Thymus (tissue), 11 donors: ENCODE data around the gene ADAMTS15. TPM values are rescaled to one million over a fixed set of nuclear protein-coding genes. Genes with fewer than 3 reads are reported as not detected.

ENCODE experiments used
- DNase-seq, 9 donors: peaks; one replicate each; pipeline ENCODE4 v3.0.0-alpha.2; 2013; ENCODE audit warnings: low spot score in 9 of 9, low read depth in 6 of 9, missing footprints in 1 of 9
- H3K27ac ChIP-seq, 2 donors: one replicate each; pipeline ENCODE4 v1.5.1; 2013; ENCODE audit warnings: control low read depth in 1 of 2, low read depth in 1 of 2, low read length in 1 of 2, mild to moderate bottlenecking in 1 of 2, moderate library complexity in 1 of 2
- H3K27me3 ChIP-seq, 2 donors: one replicate each; pipeline ENCODE4 v1.5.1; 2013; ENCODE audit warnings: low read length in 1 of 2; ENCODE audit not compliant: control insufficient read depth in 2 of 2, insufficient read depth in 1 of 2
- H3K36me3 ChIP-seq, 2 donors: one replicate each; pipeline ENCODE4 v1.5.1; 2013; ENCODE audit warnings: low read length in 1 of 2, mild to moderate bottlenecking in 1 of 2, moderate library complexity in 1 of 2; ENCODE audit not compliant: control insufficient read depth in 2 of 2, insufficient read depth in 2 of 2
- H3K4me1 ChIP-seq, 2 donors: one replicate each; pipeline ENCODE4 v1.5.1; 2013; ENCODE audit warnings: low read length in 2 of 2; ENCODE audit not compliant: control insufficient read depth in 2 of 2, insufficient read depth in 2 of 2
- H3K4me3 ChIP-seq, 2 donors: one replicate each; pipeline ENCODE4 v1.5.1; 2013; ENCODE audit warnings: low read length in 2 of 2, control low read depth in 1 of 2, mild to moderate bottlenecking in 1 of 2
- H3K9me3 ChIP-seq, 2 donors: one replicate each; pipeline ENCODE4 v1.5.1; 2013; ENCODE audit warnings: low read length in 1 of 2, mild to moderate bottlenecking in 1 of 2; ENCODE audit not compliant: control insufficient read depth in 2 of 2, insufficient read depth in 1 of 2
- WGBS: extraction: QIAGEN DNeasy Blood & Tissue Kit; methylation state at CpG from one replicate; pipeline ENCODE4 v1.1.7; 2013; 5-methylcytosine and 5-hydroxymethylcytosine counted together
- polyA plus RNA-seq: library from polyadenylated mRNA; stranded (reverse); fragments of 200-250 nt; gene quantifications from one replicate; pipeline ENCODE4 v1.2.3, GENCODE V29; 2013
- total RNA-seq: library from RNA; stranded (reverse); fragments of 120-200 nt; gene quantifications from one replicate; pipeline ENCODE4 v1.2.4, GENCODE V29; 2013
- donor health status: healthy.

The ADAMTS15 gene
- total and polyA plus RNA-seq, 2 donors = 1.8 to 2.8 TPM

DNA sequence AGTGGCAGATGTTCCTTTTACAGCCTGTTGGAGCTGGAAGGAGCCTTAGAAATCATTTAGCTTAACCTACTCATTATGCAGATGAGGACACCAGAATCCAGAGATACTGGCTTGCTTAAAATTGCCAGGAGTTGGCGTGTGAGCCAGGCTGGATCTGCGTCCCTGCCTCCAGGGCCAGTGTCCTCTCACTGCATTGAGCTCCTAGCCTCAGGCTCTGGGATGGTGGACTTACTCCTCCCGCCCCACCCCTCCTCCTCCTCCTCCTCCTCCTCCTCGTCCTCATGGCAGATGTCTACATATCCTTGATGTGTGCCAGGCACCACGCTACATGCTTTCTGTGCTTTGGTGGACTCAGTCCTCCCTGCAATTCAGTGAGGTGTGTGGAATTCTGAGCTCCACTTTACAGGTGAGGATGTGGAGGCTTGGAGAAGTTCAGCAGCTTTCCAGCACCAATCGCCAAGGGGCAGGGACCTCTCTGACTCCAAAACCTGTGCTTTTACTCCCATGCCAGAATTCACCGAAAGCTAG is 24.1 kb downstream of the ADAMTS15 start:
- no peaks in the 10 kb centered on the region for H3K27me3 ChIP-seq

DNA sequence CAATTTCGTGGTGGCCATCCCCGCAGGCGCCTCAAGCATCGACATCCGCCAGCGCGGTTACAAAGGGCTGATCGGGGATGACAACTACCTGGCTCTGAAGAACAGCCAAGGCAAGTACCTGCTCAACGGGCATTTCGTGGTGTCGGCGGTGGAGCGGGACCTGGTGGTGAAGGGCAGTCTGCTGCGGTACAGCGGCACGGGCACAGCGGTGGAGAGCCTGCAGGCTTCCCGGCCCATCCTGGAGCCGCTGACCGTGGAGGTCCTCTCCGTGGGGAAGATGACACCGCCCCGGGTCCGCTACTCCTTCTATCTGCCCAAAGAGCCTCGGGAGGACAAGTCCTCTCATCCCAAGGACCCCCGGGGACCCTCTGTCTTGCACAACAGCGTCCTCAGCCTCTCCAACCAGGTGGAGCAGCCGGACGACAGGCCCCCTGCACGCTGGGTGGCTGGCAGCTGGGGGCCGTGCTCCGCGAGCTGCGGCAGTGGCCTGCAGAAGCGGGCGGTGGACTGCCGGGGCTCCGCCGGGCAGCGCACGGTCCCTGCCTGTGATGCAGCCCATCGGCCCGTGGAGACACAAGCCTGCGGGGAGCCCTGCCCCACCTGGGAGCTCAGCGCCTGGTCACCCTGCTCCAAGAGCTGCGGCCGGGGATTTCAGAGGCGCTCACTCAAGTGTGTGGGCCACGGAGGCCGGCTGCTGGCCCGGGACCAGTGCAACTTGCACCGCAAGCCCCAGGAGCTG is 24.8 kb downstream of the ADAMTS15 start:
- WGBS = 98% methylated on average over 52 of the region's 52 CpGs
- no peaks in the 10 kb centered on the region for H3K36me3 ChIP-seq
- no peak overlapping the region for H3K27ac ChIP-seq
- no peaks in the 10 kb centered on the region for H3K27me3 ChIP-seq
- H3K9me3 ChIP-seq = no peaks in the 10 kb centered on the region
- no peak overlapping the region for H3K4me3 ChIP-seq
- DNase-seq = no peak
- H3K4me1 ChIP-seq = no peaks in the 10 kb centered on the region

More for the DNA sequence above, 24.1 kb downstream of the ADAMTS15 start:
- Histone ChIP-seq H3K4me1 (no peaks in the 10 kb centered on the region), H3K9me3 (no peaks in the 10 kb centered on the region), H3K4me3 (no peak overlapping the region), H3K36me3 (no peaks in the 10 kb centered on the region), H3K27ac (no peak overlapping the region)
- no peak for DNase-seq
- WGBS = 96% methylated on average over 7 of the region's 7 CpGs

DNA sequence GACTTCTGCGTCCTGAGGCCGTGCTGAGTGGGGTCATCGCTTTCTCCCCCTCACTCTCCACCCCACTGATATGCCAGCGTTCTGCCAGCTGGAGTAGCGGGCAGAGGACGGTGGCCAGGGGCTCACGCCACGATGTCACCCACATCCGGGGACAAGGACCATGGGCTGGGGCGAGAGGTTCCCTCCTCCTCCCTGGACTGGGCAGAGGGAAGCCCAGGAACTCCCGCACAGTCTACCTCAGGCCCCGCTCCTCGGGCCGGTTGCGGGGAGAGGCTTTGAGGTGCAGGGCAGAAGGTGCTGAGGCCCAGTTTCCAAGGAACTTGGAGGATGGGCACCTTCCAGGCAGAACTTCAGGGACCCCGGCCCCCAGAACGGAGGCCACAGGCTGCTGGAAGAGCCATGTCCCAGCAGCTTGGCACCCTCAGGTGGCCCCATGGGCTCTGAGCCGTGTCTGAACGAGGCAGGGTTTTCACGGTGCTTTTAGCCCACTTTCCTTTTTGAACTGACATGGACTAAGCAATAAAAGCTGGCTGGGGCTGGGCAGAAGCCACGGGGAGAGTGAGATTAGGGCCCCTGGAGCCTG is 25.4 kb downstream of the ADAMTS15 start:
- WGBS = 93% methylated on average over 21 of the region's 21 CpGs
- no peak for DNase-seq
- no peak overlapping the region for H3K4me3 ChIP-seq
- no peak overlapping the region for H3K27ac ChIP-seq
- H3K27me3 ChIP-seq = no peaks in the 10 kb centered on the region
- no peaks in the 10 kb centered on the region for H3K9me3 ChIP-seq
- no peaks in the 10 kb centered on the region for H3K36me3 ChIP-seq
- peaks cover 0 to 2% of the 10 kb centered on the region in 2 donors for H3K4me1 ChIP-seq

DNA sequence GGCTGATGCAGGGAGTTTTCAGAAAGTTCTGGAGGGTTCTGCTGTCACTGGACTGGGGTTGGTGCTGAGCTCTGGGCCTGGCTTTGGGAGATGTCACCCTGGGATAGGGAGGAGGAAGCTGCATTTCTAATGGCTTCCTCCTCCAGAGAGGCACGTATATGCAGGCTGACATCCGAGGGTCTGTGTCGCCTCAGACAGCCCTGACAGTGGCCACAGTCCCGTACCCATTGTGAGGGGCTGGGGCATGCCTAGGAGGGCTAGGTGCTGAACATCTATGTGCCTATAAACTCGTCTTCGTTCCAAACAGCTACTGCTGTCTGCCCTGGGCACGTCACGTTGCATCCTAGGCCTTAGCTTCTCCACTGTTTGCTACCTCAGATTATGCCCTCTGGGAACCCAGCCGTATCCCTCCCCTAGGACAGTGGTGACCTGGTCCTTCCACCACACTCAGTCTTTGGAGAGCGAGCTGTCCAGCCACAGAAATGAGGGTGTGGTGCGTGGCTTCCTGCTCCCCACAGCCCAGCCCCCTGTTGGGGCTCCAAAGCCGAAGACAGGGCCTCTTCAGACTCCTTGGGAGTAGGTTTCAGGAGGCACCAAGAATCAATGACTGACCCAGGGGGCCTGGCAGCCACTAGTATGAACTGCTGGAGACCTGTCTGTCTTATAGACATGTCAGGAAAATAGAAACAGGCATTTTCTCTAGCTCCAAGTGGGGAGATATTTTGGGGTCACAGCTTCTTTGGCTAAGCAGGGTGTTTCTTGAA is 26.4 kb downstream of the ADAMTS15 start:
- 94% methylated on average over 12 of the region's 12 CpGs for WGBS
- H3K4me3 ChIP-seq = no peak overlapping the region
- no peak overlapping the region for H3K27ac ChIP-seq
- H3K36me3 ChIP-seq = no peaks in the 10 kb centered on the region
- DNase-seq = no peak
- no peaks in the 10 kb centered on the region for H3K27me3 ChIP-seq
- no peaks in the 10 kb centered on the region for H3K9me3 ChIP-seq
- H3K4me1 ChIP-seq = peaks cover 0 to 2% of the 10 kb centered on the region in 2 donors

DNA sequence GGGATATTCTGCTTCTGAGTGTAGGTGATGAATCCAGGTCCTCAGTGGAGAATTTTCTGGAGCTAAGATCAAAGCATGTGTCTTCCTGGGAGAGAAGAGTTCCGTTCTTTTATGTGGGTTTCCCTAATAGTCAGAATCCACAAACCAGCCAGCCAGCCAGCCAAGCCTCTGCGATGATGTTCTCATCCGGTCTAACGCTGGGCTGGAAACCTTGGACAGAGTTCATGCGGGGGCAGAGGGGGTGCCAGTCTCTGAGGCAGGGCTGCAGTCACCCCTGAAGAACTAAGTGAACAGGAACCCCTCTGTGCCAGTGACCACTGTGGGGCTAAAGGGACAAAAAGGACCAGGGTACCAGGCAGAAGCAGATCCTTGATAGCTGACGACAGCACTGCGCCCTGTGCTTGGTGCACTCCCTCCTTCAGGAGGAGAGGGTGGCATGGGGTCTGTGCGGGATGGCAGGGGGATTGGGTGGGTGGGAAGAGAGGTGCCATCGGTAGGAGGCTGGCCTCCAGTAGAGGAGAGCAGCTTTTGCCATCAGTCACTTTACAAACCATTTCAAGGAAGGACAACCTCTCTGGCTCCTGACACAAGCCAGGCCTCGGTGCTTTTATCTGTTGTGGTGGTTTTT is 27.1 kb downstream of the ADAMTS15 start:
- no peaks in the 10 kb centered on the region for H3K36me3 ChIP-seq
- WGBS = 97% methylated on average over 10 of the region's 10 CpGs
- no peak overlapping the region for H3K27ac ChIP-seq
- no peak overlapping the region for H3K4me3 ChIP-seq
- H3K27me3 ChIP-seq = no peaks in the 10 kb centered on the region
- no peak for DNase-seq
- peaks cover 0 to 2% of the 10 kb centered on the region in 2 donors for H3K4me1 ChIP-seq
- H3K9me3 ChIP-seq = no peaks in the 10 kb centered on the region

DNA sequence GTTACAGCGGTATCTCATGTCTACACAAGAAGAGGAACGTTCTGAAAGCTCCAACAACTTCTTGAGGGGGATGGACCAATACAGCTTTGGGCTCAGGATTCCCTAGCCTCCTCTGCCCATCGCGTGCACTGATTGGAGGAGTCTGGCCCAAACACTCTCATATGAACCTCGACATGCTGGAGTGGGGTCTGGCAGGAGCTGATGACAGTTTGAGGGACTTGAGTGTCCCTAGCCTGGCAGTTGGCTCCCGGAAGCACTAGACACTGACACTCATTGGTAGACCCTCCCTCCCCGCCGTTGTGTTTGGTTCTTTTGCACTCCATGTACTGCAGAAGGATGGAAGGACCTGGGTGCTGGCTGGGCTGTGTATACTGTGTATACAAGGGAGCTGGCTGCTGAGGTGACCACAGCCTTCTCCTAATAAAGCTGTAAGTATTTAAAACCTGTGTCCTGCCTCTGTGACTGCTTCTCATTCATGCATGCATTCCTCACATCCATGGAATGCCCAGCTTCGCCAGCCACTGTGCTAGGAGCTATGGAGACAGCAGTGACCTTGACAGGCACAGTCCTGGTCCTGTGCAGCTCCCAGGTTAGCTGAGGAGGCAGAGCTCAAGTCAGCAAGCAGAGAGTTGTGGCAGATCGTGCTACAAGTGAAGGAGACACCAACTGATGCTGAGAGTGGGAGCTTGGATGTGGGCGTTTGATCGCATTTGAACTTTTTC is 27.9 kb downstream of the ADAMTS15 start:
- DNase-seq = no peak
- Histone ChIP-seq H3K4me1 (peaks cover 0 to 2% of the 10 kb centered on the region in 2 donors), H3K4me3 (no peak overlapping the region), H3K27ac (no peak overlapping the region), H3K9me3 (no peaks in the 10 kb centered on the region), H3K36me3 (no peaks in the 10 kb centered on the region), H3K27me3 (no peaks in the 10 kb centered on the region)
- WGBS = 92% methylated on average over 12 of the region's 12 CpGs

DNA sequence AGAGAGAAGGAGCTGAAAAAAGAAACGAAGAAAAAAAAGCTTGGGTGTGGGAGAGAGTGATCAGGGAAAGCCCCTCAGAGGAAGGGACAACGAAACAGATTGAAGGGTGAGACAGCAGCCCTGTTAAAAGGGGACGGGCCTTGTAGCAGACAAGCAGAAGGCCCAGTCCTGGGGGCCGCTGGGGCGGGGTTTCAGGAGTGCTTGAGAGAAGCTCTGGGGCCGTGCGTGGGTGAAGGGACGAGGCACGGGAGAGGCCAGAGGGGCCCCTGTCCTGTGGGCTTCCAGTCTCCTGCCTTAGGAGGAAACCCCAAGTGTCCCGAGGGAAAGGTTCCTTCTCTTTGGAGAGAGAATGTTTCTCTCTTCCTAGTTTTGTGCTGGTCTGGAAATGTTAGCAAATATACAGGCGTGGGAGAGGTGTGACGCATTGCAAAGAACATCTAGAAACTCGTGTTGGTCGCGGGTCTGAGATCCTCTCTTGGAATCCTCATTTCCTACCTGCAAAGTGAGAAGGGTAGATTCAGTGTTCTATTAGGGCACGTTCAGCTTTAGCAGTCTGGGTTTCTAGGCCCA is 28.6 kb downstream of the ADAMTS15 start:
- Histone ChIP-seq H3K4me3 (no peak overlapping the region), H3K4me1 (peaks cover 0 to 2% of the 10 kb centered on the region in 2 donors), H3K27ac (no peak overlapping the region), H3K27me3 (no peaks in the 10 kb centered on the region), H3K9me3 (no peaks in the 10 kb centered on the region), H3K36me3 (no peaks in the 10 kb centered on the region)
- DNase-seq = no peak
- WGBS = 91% methylated on average over 16 of the region's 16 CpGs

DNA sequence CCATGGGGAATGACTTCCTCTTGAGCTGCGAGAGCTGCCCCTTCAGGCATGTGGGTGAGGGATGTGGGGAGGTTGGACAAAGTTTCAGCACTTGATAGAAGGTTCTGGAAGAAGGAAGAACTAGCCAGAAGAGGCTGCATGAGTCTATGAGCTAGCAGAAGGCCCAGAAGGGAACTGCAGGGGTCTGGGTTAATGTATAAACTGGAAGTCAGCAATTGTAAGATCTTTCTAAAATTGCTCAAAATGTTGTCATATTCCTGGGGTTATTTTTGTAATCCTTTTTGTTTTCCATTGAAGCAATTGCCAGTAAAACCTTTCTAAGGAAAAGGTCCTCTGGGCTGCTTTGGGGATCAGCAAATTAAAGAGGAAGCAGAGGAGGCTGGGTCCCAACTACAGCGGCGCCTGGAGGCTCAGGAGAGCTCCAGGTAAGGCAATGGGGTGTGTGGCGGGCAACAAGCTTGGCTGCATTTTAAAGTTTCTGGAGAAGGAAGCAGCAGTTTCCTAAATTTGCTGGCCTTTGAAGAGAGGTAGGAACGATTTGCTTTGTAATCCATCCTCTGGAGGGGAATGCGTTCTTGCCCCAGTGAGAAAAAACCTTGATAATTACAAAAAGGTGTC is 29.2 kb downstream of the ADAMTS15 start:
- DNase-seq = no peak
- Histone ChIP-seq H3K36me3 (no peaks in the 10 kb centered on the region), H3K4me3 (no peak overlapping the region), H3K27ac (peak overlapping the region in 1 of 2 donors; percentile 37), H3K27me3 (no peaks in the 10 kb centered on the region), H3K9me3 (no peaks in the 10 kb centered on the region), H3K4me1 (peaks cover 0 to 2% of the 10 kb centered on the region in 2 donors)
- WGBS = 91% methylated on average over 6 of the region's 6 CpGs
